GM19438 (cell line): ENCODE measurements around the gene RAB37.

ENCODE experiments used
- ATAC-seq: cut with Tn5 transposase; IDR thresholded peaks from one replicate; pipeline ENCODE4 v1.9.1; 2021; ENCODE audit warnings: low read depth; ENCODE audit not compliant: unreplicated experiment

RAB37 gene

GRCh38 chr17:74728033-74728701, 8.9 kb upstream of the RAB37 start:
- ATAC-seq = no peak

DNA sequence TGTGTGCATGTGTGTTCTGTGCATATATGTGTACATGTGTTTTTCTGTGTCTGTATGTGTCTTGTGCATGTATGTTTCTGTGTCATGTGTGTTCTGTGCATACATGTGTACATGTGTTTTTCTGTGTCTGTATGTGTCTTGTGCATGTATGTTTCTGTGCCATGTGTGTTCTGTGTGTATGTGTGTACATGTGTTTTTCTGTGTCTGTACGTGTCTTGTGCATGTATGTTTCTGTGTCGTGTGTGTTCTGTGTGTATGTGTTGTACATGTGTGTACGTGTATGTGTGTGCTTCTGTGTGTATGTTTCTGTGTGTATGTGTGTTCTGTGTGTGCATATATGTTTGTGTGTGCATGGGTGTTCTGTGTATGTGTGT, 8.4 kb upstream of the RAB37 start:
- ATAC-seq = no peak

DNA sequence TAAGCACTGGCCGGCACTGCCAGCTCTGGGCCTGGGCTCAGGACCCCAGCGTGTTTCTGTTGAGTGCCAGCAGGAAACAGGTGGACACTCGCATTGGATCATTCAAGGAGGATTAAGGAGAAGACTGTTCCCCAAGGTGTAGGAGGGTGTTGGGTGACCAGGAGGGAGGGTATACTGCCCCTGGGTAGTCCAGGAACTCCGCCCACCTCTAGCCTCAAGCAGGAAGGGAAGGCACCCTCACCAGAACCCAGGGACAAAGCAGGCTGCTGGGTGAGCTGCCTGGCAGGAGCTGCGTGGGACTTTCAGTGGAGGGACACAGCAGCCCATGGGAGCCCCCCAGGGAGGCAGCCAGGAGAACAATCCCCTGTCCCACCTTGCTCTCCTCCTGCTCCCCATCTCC, 7.7 kb upstream of the RAB37 start:
- ATAC-seq = no peak

- no peak for ATAC-seq
These were observed 7.2 kb upstream of the RAB37 start for GRCh38 chr17:74729866-74730265.

DNA sequence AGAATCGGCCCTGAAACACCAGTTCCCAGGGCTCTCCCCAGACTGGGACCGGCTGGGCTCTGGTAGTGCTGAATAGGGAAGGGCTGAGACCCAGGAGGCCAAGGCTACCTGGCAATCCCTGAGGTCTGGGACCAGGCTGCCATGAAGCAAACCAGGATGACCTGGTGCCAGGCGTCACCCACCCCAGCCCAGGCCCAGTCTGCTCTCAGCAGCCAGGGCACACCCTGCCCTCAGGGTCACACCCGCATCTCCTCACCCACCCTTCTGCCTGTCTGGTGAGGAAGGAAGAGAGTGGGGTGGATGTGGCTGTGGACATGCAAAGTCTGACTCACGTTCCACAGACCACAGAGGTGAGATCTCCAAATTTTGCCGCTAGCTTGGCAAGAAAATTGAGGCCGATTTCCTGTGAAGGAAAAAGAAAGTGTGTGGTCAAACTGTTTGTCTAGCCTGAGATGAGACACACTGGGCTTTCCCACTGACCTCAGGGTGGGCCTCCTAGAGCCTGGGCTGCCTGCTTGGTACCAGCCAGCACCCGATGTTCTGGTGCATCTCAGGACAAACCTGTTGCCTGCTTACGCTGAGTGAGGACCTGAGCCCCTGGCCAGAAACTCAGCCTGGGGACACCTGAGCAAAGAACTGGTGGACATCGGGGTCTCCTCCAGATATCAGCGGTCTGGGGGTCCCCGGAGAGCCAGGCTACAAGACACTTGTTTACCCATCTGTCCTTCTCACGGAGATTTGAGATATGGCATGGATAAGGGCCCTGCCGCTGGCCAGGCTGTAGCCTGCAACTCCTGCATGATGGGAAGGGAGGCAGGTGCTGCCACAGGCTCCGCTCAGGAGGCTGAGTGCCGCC, 6.3 kb upstream of the RAB37 start:
- ATAC-seq = no peak

GRCh38 chr17:74731347-74731605, 5.8 kb upstream of the RAB37 start:
- no peak for ATAC-seq

GRCh38 chr17:74732042-74732867, 4.8 kb upstream of the RAB37 start:
- ATAC-seq = no peak

- no peak for ATAC-seq
These were observed 3.5 kb upstream of the RAB37 start for GRCh38 chr17:74733365-74734122.

DNA sequence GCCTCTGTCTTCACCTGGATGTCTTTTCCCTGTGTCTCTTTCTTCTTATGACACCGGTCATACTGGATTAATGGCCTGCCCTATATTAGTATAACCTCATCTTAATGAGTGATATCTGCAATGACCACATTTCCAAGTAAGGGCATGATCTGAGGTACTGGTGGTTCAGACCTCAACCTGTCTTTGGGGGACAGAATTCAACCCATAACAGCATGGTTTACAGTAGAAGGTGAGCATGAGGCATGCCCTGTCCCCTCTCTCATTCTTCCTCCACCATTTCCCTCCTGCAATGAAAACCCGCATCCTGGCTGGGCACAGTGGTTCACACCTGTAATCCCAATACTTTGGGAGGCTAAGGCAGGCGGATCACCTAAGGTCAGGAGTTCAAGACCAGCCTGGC, 2.8 kb upstream of the RAB37 start:
- no peak for ATAC-seq

- no peak for ATAC-seq
These were observed 419 bp downstream of the RAB37 start for GRCh38 chr17:74737299-74738050.

- ATAC-seq = no peak
These were observed 1.3 kb downstream of the RAB37 start for GRCh38 chr17:74738051-74738996.

DNA sequence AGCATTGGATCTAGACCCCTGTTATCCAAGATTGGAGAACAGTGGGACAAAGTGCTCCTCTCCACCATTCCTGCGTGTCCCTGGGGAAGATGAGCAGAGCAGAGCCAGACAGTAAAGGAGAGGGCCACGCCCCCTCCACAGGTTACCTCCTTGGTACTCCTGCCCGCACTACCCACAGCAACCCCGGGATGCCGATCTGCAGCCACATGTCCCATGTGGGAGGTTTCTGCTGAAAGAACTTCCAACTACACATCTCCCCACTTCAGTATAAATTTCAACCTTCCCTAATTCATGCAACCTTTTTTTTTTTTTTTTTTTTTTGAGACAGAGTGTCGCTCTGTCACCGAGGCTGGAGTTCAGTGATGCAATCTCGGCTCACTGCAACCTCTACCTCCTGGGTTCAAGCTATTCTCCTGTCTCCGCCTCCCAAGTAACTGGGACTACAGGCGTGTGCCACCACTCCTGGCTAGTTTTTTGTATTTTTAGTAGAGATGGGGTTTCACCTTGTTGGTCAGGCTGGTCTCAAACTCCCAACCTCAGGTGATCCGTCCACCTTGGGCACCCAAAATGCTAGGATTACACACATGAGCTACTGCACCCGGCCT, 2.3 kb downstream of the RAB37 start:
- ATAC-seq = no peak

DNA sequence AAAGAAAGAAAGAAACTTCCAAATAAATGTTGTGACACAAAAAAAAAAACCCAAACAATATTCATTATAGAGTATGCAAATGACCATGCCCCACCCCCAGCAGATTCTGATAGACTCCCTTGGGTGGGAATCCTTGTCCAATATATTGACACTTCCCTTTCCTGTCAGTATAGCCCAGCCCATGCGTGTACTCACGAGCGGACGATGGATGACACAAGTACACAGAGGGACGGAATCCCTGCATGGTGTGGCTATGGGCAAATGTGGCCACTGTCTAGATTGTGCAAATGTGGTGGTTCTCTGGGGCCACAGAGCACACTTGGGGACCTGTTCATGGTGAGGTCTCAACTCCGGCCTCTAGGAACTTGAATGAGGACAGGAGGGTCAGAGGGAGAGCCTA, 3.1 kb downstream of the RAB37 start:
- ATAC-seq = no peak

GRCh38 chr17:74740641-74741387, 3.8 kb downstream of the RAB37 start:
- ATAC-seq = no peak

DNA sequence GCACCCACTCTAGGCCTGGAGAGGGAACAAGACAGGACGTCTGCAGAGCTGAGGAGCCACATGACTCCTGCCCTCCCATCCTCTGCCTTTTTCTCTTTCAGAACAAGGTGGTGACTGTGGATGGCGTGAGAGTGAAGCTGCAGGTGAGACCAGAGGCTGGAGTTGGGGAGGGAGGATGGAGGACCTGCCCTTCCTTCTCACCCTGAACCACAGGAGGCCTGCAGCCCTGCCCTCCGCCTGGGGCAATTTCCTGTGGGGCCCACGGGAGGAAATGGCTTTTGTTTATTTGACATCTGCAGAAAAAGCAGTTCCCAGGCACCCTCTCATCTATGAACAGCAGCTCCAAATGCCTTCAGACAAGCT, 5.1 kb downstream of the RAB37 start:
- peak; percentile 46 for ATAC-seq

DNA sequence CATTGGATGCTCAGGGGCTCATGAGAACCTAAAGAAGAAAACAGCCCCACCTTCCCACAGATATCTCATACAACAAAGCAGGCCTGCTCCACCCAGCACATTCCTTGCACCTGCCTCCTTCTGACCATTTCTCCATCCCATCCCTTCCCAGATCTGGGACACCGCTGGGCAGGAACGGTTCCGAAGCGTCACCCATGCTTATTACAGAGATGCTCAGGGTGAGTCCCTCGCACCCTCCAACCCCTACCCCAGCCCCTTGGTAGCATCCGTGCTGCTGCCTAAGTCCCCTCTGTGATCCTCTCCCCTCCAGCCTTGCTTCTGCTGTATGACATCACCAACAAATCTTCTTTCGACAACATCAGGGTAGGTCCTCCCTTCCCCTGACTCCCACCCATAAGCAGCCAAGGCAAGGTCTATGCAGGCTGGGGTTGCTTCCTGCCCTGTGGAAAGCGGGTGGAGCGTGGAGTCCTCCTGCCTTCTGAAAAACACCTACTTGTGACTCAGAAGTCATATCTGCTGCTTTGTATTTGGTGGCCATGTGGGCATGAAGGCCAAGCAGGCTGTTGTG, 6.0 kb downstream of the RAB37 start:
- no peak for ATAC-seq

- no peak for ATAC-seq
These were observed 6.7 kb downstream of the RAB37 start for GRCh38 chr17:74743755-74744154.

DNA sequence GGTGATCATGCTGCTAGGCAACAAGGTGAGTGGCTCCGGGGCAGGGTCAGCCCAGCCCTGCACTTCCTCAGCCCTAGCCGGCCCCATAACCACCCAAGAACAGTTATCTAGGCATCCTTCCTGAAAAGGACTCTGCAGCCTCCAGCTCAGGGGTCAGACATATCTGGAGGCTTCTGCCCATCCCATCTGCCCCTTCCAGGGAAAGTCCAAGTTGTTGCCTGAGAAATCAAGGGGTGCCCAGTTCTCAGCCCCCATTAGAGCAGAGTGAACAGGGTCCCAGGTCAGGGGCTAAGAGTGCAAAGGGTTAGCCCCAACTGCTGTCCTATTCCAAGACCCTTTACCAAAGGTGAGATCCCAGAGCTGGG, 7.3 kb downstream of the RAB37 start:
- ATAC-seq = no peak
